ENCODE data around the gene PRKACG. TPM values are rescaled to one million over a fixed set of nuclear protein-coding genes. Genes with fewer than 3 reads are reported as not detected.
A peak's percentile ranks its signal among the peaks of the same experiment; 100 is the strongest.
"Not testable (repeated sequence)": the region's sequence is repeated elsewhere in the genome, so short reads cannot be mapped to it uniquely, and the experiment has no call there.

The PRKACG gene
- total and polyA plus RNA-seq, 2 experiments from 2014 or later, result 0.13 TPM; not detected in 1

GRCh38 chr9:69054989-69055388, 41.1 kb upstream of the PRKACG start:
- no peaks in the 10 kb centered on the region for H3K9me3 ChIP-seq (ENCODE audit: low read depth)
- DNase-seq (ENCODE audit: low read depth in 1 of 2, low spot score in 1 of 2), result no peak
- H3K27me3 ChIP-seq, result no peaks in the 10 kb centered on the region
- H3K36me3 ChIP-seq, result peaks cover 8% of the 10 kb centered on the region
- no peak overlapping the region for H3K4me3 ChIP-seq
- no peak for TF ChIP-seq CTCF (IDR thresholded peaks at IDR 0.05; ENCODE audit: low read depth, low read length)
- no peak overlapping the region for H3K27ac ChIP-seq
- no peaks in the 10 kb centered on the region for H3K4me1 ChIP-seq (ENCODE audit: low read depth)

- H3K4me1 ChIP-seq (ENCODE audit: low read depth); H3K27me3 ChIP-seq; DNase-seq (ENCODE audit: low read depth in 1 of 2, low spot score in 1 of 2); H3K27ac ChIP-seq; H3K9me3 ChIP-seq (ENCODE audit: low read depth); H3K4me3 ChIP-seq: not testable (repeated sequence)
- H3K36me3 ChIP-seq, result peaks cover 12% of the 10 kb centered on the region
Observed at GRCh38 chr9:69050936-69051335, 37.0 kb upstream of the PRKACG start.

GRCh38 chr9:69049094-69049493, 35.2 kb upstream of the PRKACG start:
- Histone ChIP-seq H3K4me3 (no peak overlapping the region), H3K27me3 (no peaks in the 10 kb centered on the region), H3K4me1 (ENCODE audit: low read depth) (peaks cover 23% of the 10 kb centered on the region), H3K36me3 (peaks cover 12% of the 10 kb centered on the region), H3K27ac (peak overlapping the region; percentile 23), H3K9me3 (ENCODE audit: low read depth) (no peaks in the 10 kb centered on the region)
- no peak for TF ChIP-seq CTCF (IDR thresholded peaks at IDR 0.05; ENCODE audit: low read depth, low read length)
- no peak for DNase-seq (ENCODE audit: low read depth in 1 of 2, low spot score in 1 of 2)

- peaks cover 12% of the 10 kb centered on the region for H3K36me3 ChIP-seq
- H3K27ac ChIP-seq, result no peak overlapping the region
- DNase-seq (ENCODE audit: low read depth in 1 of 2, low spot score in 1 of 2), result no peak
- peaks cover 29% of the 10 kb centered on the region for H3K4me1 ChIP-seq (ENCODE audit: low read depth)
- no peak overlapping the region for H3K4me3 ChIP-seq
- H3K9me3 ChIP-seq (ENCODE audit: low read depth), result no peaks in the 10 kb centered on the region
- H3K27me3 ChIP-seq, result no peaks in the 10 kb centered on the region
- no peak for TF ChIP-seq CTCF (IDR thresholded peaks at IDR 0.05; ENCODE audit: low read depth, low read length)
Observed at GRCh38 chr9:69047371-69047770, 33.5 kb upstream of the PRKACG start.

- Histone ChIP-seq H3K9me3 (ENCODE audit: low read depth) (no peaks in the 10 kb centered on the region), H3K36me3 (peaks cover 12% of the 10 kb centered on the region), H3K27me3 (no peaks in the 10 kb centered on the region), H3K4me1 (ENCODE audit: low read depth) (peaks cover 29% of the 10 kb centered on the region), H3K4me3 (no peak overlapping the region), H3K27ac (peak overlapping the region; percentile 94)
- no peak for DNase-seq (ENCODE audit: low read depth in 1 of 2, low spot score in 1 of 2)
- TF ChIP-seq CTCF (IDR thresholded peaks at IDR 0.05; ENCODE audit: low read depth, low read length), result no peak
Observed at GRCh38 chr9:69046723-69047122, 32.8 kb upstream of the PRKACG start.

- Histone ChIP-seq H3K27ac (peak overlapping the region; percentile 94), H3K36me3 (peaks cover 12% of the 10 kb centered on the region), H3K27me3 (no peaks in the 10 kb centered on the region), H3K4me1 (ENCODE audit: low read depth) (peaks cover 29% of the 10 kb centered on the region), H3K4me3 (no peak overlapping the region), H3K9me3 (ENCODE audit: low read depth) (no peaks in the 10 kb centered on the region)
- no peak for DNase-seq (ENCODE audit: low read depth in 1 of 2, low spot score in 1 of 2)
- no peak for TF ChIP-seq CTCF (IDR thresholded peaks at IDR 0.05; ENCODE audit: low read depth, low read length)
Observed at GRCh38 chr9:69045821-69046220, 31.9 kb upstream of the PRKACG start.
